ENCODE data around the gene SCAF4. TPM values are rescaled to one million over a fixed set of nuclear protein-coding genes. Genes with fewer than 3 reads are reported as not detected.
A peak's percentile ranks its signal among the peaks of the same experiment; 100 is the strongest.

The SCAF4 gene
- total RNA-seq (2022) (30.8 and 31.2 TPM in 2 replicates), Bru-seq, nascent RNA (percentile 91 among the genes with signal in this experiment), BruChase-seq, experiment 1, labeled RNA remaining after a 6-hour chase (percentile 69 among the genes with signal in this experiment), BruChase-seq, experiment 2, labeled RNA remaining after a 2-hour chase (percentile 80 among the genes with signal in this experiment)
- long read RNA-seq, full-length matches to known transcripts = 6 of 17 reads
- long read RNA-seq, partial matches to known transcripts = 7 of 17 reads
- long read RNA-seq, other reads (novel, unspliced or antisense) = 4 of 17 reads

GRCh38 chr21:31731857-31732596 lies at the start of gene SCAF4:
SCAF4 (minus strand) TSS chr21:31732118; CDS start chr21:31731692, 426 bp downstream.
- H3K9me3 Mint-ChIP-seq (ENCODE audit: low read depth, unreplicated experiment) = no peaks in the 10 kb centered on the region
- no peaks in the 10 kb centered on the region for H3K27me3 Mint-ChIP-seq (ENCODE audit: unreplicated experiment)
- no peak within 1 kb of the TSS for H3K4me3 Mint-ChIP-seq (ENCODE audit: low read depth, unreplicated experiment)
- no peak for TF ChIP-seq CTCF (IDR thresholded peaks at IDR 0.05; ENCODE audit: unreplicated experiment)
- peak within 1 kb of the TSS; percentile 16 for H3K27ac Mint-ChIP-seq (ENCODE audit: unreplicated experiment)
- H3K4me1 Mint-ChIP-seq (ENCODE audit: low read depth, unreplicated experiment) = no peaks in the 10 kb centered on the region
- CTCF ChIA-PET = no interaction called here
- intact Hi-C loops (cut with micrococcal nuclease; ENCODE audit: unreplicated experiment) = no loop called here
- DNase-seq = peak; percentile 84
- no TSS peak for BruUV-seq (replicated peaks)
- peaks cover 18% of the 10 kb centered on the region for H3K36me3 Mint-ChIP-seq (ENCODE audit: insufficient read depth, unreplicated experiment)

- H3K4me3 Mint-ChIP-seq (ENCODE audit: low read depth, unreplicated experiment) = no peak overlapping the region
- no peaks in the 10 kb centered on the region for H3K36me3 Mint-ChIP-seq (ENCODE audit: insufficient read depth, unreplicated experiment)
- H3K9me3 Mint-ChIP-seq (ENCODE audit: low read depth, unreplicated experiment) = no peaks in the 10 kb centered on the region
- intact Hi-C loops (cut with micrococcal nuclease; ENCODE audit: unreplicated experiment) = loop anchor here (10.0 kb wide), 1 partner anchor 84 kb away; no protein-coding TSS in a partner anchor
- no peak overlapping the region for H3K27ac Mint-ChIP-seq (ENCODE audit: unreplicated experiment)
- CTCF ChIA-PET = interaction anchor here (0.6 to 1.8 kb wide), 4 partner anchors 85 to 482 kb away, joined by 3 to 6 read pairs (median 4); no protein-coding TSS in a partner anchor
- no peak for TF ChIP-seq CTCF (IDR thresholded peaks at IDR 0.05; ENCODE audit: unreplicated experiment)
- no TSS peak for BruUV-seq (replicated peaks)
- no peak for DNase-seq
- H3K27me3 Mint-ChIP-seq (ENCODE audit: unreplicated experiment) = peaks cover 31% of the 10 kb centered on the region
- H3K4me1 Mint-ChIP-seq (ENCODE audit: low read depth, unreplicated experiment) = peaks cover 11% of the 10 kb centered on the region
Observed at GRCh38 chr21:31780944-31781343, 49.0 kb upstream of the SCAF4 start.

- BruUV-seq (replicated peaks) = no TSS peak
- Mint-ChIP-seq H3K4me3 (ENCODE audit: low read depth, unreplicated experiment) (no peak overlapping the region), H3K9me3 (ENCODE audit: low read depth, unreplicated experiment) (no peaks in the 10 kb centered on the region), H3K4me1 (ENCODE audit: low read depth, unreplicated experiment) (peaks cover 11% of the 10 kb centered on the region), H3K36me3 (ENCODE audit: insufficient read depth, unreplicated experiment) (no peaks in the 10 kb centered on the region), H3K27ac (ENCODE audit: unreplicated experiment) (no peak overlapping the region), H3K27me3 (ENCODE audit: unreplicated experiment) (peaks cover 43% of the 10 kb centered on the region)
- intact Hi-C loops (cut with micrococcal nuclease; ENCODE audit: unreplicated experiment) = no loop called here
- no peak for DNase-seq
- TF ChIP-seq CTCF (IDR thresholded peaks at IDR 0.05; ENCODE audit: unreplicated experiment) = no peak
- CTCF ChIA-PET = no interaction called here
Observed at GRCh38 chr21:31778546-31778945, 46.6 kb upstream of the SCAF4 start.

GRCh38 chr21:31777857-31778256 lies 45.9 kb upstream of the SCAF4 start:
- H3K9me3 Mint-ChIP-seq (ENCODE audit: low read depth, unreplicated experiment) = no peaks in the 10 kb centered on the region
- no TSS peak for BruUV-seq (replicated peaks)
- intact Hi-C loops (cut with micrococcal nuclease; ENCODE audit: unreplicated experiment) = no loop called here
- peaks cover 43% of the 10 kb centered on the region for H3K27me3 Mint-ChIP-seq (ENCODE audit: unreplicated experiment)
- H3K4me3 Mint-ChIP-seq (ENCODE audit: low read depth, unreplicated experiment) = no peak overlapping the region
- CTCF ChIA-PET = no interaction called here
- DNase-seq = no peak
- no peak overlapping the region for H3K27ac Mint-ChIP-seq (ENCODE audit: unreplicated experiment)
- TF ChIP-seq CTCF (IDR thresholded peaks at IDR 0.05; ENCODE audit: unreplicated experiment) = no peak
- peaks cover 11% of the 10 kb centered on the region for H3K4me1 Mint-ChIP-seq (ENCODE audit: low read depth, unreplicated experiment)
- no peaks in the 10 kb centered on the region for H3K36me3 Mint-ChIP-seq (ENCODE audit: insufficient read depth, unreplicated experiment)
